ENCODE results near the gene GLIPR1.
"Not testable (repeated sequence)": the region's sequence is repeated elsewhere in the genome, so short reads cannot be mapped to it uniquely, and the experiment has no call there.

Gene GLIPR1

DNA sequence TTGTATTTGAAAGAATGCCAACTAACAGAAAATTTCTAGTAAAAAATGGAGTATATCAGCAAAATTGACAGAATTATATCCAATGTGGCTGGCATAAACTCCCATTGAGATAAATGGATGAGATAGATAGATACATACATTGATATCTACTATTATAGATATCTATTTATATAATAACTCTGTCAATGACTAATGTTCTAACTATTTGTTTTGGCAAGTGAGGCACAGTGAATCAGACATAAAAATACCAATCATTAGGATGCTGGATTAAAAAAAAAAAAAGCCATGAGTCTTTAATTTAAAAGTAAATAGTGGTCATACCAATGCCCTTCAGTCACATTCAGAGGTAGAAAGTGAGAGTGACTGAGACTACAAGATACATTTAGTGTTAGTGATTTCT, 33.7 kb upstream of the GLIPR1 start:
- TF ChIP-seq POU2F2 (IDR thresholded peaks at IDR 0.05; ENCODE audit: low read depth, low read length) (no peak), POLR2AphosphoS5 (IDR thresholded peaks at IDR 0.05; ENCODE audit: low read depth, low read length) (no peak), POLR2A (IDR thresholded peaks at IDR 0.05; ENCODE audit: low read depth, low read length) (no peak), TAF1 (IDR thresholded peaks at IDR 0.05; ENCODE audit: low read depth, low read length) (no peak)
- FAIRE-seq: no peak
- DNase-seq (ENCODE audit: insufficient read length, low spot score): no peak

DNA sequence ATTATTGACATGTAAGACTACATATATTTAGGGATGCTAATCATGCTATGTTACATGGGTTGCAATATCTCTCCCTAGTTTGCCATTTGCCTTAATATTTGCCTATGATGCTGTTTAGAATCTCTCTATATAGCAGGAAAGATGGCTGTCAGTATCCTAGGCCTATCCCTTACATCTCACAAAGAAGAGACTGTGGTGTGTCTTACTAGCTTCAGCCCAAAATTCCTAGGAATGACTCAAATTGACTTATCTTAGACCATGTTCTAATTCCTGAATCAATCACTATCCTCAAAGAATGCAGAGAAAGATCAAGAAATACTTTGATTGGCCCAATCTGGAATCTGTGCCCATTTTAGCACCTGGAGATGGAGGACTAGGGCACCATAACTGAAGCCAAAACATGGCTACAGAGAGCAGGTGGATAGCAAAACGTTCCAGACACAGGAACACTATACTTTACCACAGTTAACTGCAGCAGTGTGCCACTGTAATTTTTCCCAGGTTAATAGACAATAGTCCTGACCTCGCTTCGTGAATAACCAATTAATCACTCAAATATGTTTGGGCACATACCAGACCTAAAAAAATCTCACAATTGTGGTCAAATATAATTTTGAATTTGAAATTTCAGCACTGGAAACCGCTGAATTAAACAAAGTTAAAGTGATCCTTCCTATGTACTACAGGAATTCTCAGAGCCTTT, 32.7 kb upstream of the GLIPR1 start:
- no peak for FAIRE-seq
- DNase-seq (ENCODE audit: insufficient read length, low spot score): no peak
- TF ChIP-seq TAF1 (IDR thresholded peaks at IDR 0.05; ENCODE audit: low read depth, low read length) (no peak), POLR2A (IDR thresholded peaks at IDR 0.05; ENCODE audit: low read depth, low read length) (no peak), POU2F2 (IDR thresholded peaks at IDR 0.05; ENCODE audit: low read depth, low read length) (no peak), SPI1 (IDR thresholded peaks at IDR 0.05; ENCODE audit: low read depth, low read length) (no peak), POLR2AphosphoS5 (IDR thresholded peaks at IDR 0.05; ENCODE audit: low read depth, low read length) (no peak), PAX5 (IDR thresholded peaks at IDR 0.05; ENCODE audit: insufficient read depth, low read length, severe bottlenecking) (no peak)

DNA sequence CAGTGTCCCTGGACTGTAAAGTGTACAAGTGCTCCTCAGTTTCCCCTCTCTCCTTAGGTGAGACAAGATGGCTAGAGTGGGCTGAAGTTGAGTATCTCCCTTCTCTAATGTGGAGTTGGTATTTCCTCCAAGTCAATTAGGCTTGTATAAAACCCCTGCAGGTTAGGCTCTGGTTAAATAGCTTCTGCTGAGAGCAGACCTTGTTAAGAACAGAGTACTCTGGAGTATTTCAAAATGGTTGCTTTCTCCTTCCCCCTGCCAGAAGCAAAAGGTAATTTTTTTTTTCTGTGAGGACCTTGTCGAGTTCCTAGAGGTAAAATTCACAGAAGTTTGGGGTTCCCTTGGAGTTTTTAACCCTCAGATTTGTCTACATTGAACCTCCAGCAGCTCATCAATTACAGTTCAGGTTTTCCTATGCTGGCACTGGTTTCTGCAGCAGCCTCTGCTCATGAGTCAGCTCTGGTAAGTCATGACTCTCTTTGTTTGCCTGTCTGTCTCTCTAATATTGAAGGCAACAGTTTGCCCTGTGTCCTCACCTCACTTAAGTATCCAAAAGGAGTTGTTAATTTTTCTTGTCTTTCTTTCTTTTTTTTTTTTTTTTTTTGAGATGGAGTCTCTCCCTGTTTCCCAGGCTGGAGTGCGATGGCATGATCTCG, 27.8 kb upstream of the GLIPR1 start:
- FAIRE-seq (no peak), DNase-seq (ENCODE audit: insufficient read length, low spot score) (no peak)
- TF ChIP-seq PAX5 (IDR thresholded peaks at IDR 0.05; ENCODE audit: insufficient read depth, low read length, severe bottlenecking): no peak
- no peak for TF ChIP-seq POLR2A (IDR thresholded peaks at IDR 0.05; ENCODE audit: low read depth, low read length)
- no peak for TF ChIP-seq TAF1 (IDR thresholded peaks at IDR 0.05; ENCODE audit: low read depth, low read length)
- TF ChIP-seq SPI1 (IDR thresholded peaks at IDR 0.05; ENCODE audit: low read depth, low read length): no peak
- TF ChIP-seq POLR2AphosphoS5 (IDR thresholded peaks at IDR 0.05; ENCODE audit: low read depth, low read length): no peak
- no peak for TF ChIP-seq POU2F2 (IDR thresholded peaks at IDR 0.05; ENCODE audit: low read depth, low read length)

DNA sequence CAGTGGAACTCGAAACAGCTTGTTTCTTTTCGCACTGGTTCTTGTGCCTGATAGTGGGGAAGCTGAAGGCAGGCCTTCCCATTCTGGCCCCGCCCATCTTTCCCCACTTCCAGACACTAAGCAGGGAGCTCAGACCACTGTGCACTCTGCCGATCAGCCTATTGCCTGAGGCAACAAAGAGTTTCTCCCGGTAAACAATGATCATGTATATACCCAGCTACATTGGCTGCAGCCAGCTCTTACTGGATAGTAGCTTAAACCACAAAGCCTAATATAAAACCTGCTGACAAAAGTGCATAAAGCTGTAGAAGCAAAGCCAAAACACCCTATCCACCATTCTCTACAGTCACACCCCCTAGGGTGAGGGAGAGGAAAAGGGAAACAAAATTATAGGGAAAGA, 24.7 kb upstream of the GLIPR1 start:
- FAIRE-seq (no peak), DNase-seq (ENCODE audit: insufficient read length, low spot score) (no peak)
- TF ChIP-seq POLR2AphosphoS5 (IDR thresholded peaks at IDR 0.05; ENCODE audit: low read depth, low read length) (no peak), SPI1 (IDR thresholded peaks at IDR 0.05; ENCODE audit: low read depth, low read length) (no peak), POLR2A (IDR thresholded peaks at IDR 0.05; ENCODE audit: low read depth, low read length) (no peak), PAX5 (IDR thresholded peaks at IDR 0.05; ENCODE audit: insufficient read depth, low read length, severe bottlenecking) (no peak), POU2F2 (IDR thresholded peaks at IDR 0.05; ENCODE audit: low read depth, low read length) (no peak), TAF1 (IDR thresholded peaks at IDR 0.05; ENCODE audit: low read depth, low read length) (no peak)

DNA sequence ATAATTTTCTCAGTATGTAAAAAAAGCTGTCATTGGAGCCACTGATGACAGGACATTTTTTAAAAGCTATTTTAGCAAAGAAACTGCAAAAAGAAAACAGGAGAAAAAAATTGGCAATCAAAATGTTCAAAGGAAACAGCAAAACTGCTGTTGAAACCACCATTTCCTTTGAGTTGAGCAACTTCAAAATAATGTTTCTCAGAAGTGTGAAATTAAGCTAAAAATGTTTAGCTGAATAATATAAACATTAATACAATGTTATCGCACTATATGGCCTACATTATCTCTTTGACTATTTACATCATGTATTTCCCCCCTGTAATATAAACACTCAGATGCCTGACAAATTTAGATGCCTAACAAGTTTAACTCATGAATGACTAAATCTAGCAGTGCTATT, 23.4 kb upstream of the GLIPR1 start:
- no peak for TF ChIP-seq PAX5 (IDR thresholded peaks at IDR 0.05; ENCODE audit: insufficient read depth, low read length, severe bottlenecking)
- TF ChIP-seq SPI1 (IDR thresholded peaks at IDR 0.05; ENCODE audit: low read depth, low read length): no peak
- no peak for TF ChIP-seq POLR2AphosphoS5 (IDR thresholded peaks at IDR 0.05; ENCODE audit: low read depth, low read length)
- no peak for TF ChIP-seq POU2F2 (IDR thresholded peaks at IDR 0.05; ENCODE audit: low read depth, low read length)
- no peak for TF ChIP-seq POLR2A (IDR thresholded peaks at IDR 0.05; ENCODE audit: low read depth, low read length)
- TF ChIP-seq TAF1 (IDR thresholded peaks at IDR 0.05; ENCODE audit: low read depth, low read length): no peak
- FAIRE-seq (no peak), DNase-seq (ENCODE audit: insufficient read length, low spot score) (no peak)

DNA sequence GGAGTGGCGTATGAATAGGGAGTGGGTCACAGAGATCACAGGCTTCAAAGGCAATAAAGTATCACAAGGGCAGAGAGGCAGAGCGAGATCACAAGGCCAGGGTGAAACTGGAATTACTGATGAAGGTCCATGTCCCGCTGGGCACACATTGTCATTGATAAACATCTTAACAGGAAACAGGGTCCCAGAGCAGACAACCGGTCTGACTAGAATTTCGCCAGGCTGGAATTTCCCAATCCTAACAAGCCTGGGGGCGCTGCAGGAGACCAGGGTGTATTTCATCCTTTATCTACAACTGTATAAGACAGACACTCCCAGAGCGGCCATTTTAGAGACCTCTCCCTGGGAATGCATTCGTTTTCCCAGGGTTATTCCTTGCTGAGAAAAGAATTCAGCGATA, 22.7 kb upstream of the GLIPR1 start:
- not testable (repeated sequence) for DNase-seq (ENCODE audit: insufficient read length, low spot score); FAIRE-seq

DNA sequence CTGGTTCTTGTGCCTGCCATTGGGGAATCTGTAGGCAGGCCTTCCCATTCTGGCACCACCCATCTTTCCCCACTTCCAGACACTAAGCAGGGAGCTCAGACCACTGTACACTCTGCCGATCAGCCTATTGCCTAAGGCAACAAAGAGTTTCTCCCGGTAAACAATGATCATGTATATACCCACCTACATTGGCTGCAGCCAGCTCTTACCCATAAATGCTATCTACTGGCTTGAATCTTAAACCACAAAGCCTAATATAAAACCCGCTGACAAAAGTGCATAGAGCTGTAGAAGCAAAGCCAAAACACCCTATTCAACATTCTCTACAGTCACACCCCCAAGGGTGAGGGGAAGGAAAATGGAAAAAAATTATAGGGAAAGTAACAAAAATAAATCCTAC, 20.8 kb upstream of the GLIPR1 start:
- TF ChIP-seq TAF1 (IDR thresholded peaks at IDR 0.05; ENCODE audit: low read depth, low read length) (no peak), POLR2AphosphoS5 (IDR thresholded peaks at IDR 0.05; ENCODE audit: low read depth, low read length) (no peak), PAX5 (IDR thresholded peaks at IDR 0.05; ENCODE audit: insufficient read depth, low read length, severe bottlenecking) (no peak)
- DNase-seq (ENCODE audit: insufficient read length, low spot score) (no peak), FAIRE-seq (no peak)

DNA sequence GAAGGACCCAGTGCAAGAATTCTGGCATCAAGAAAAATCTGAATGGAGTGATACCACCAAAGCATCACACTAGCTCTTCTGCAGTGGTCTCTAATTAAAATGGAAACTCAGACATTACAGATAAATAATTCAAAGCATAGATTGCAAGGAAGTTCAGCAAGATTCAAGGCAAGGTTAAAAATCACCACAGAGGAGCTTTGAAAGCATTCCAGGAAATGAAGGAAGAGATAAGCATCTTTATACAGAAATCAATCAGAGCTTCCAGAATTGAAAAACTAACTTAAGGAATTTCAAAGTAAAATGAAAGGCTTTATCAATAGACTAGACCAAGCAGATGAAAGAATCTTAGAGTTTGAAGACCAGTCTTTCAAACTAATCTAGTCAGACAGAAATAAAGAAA, 20.4 kb upstream of the GLIPR1 start:
- FAIRE-seq (no peak), DNase-seq (ENCODE audit: insufficient read length, low spot score) (no peak)
- TF ChIP-seq POU2F2 (IDR thresholded peaks at IDR 0.05; ENCODE audit: low read depth, low read length) (no peak), POLR2A (IDR thresholded peaks at IDR 0.05; ENCODE audit: low read depth, low read length) (no peak), PAX5 (IDR thresholded peaks at IDR 0.05; ENCODE audit: insufficient read depth, low read length, severe bottlenecking) (no peak), TAF1 (IDR thresholded peaks at IDR 0.05; ENCODE audit: low read depth, low read length) (no peak), POLR2AphosphoS5 (IDR thresholded peaks at IDR 0.05; ENCODE audit: low read depth, low read length) (no peak), SPI1 (IDR thresholded peaks at IDR 0.05; ENCODE audit: low read depth, low read length) (no peak)

DNA sequence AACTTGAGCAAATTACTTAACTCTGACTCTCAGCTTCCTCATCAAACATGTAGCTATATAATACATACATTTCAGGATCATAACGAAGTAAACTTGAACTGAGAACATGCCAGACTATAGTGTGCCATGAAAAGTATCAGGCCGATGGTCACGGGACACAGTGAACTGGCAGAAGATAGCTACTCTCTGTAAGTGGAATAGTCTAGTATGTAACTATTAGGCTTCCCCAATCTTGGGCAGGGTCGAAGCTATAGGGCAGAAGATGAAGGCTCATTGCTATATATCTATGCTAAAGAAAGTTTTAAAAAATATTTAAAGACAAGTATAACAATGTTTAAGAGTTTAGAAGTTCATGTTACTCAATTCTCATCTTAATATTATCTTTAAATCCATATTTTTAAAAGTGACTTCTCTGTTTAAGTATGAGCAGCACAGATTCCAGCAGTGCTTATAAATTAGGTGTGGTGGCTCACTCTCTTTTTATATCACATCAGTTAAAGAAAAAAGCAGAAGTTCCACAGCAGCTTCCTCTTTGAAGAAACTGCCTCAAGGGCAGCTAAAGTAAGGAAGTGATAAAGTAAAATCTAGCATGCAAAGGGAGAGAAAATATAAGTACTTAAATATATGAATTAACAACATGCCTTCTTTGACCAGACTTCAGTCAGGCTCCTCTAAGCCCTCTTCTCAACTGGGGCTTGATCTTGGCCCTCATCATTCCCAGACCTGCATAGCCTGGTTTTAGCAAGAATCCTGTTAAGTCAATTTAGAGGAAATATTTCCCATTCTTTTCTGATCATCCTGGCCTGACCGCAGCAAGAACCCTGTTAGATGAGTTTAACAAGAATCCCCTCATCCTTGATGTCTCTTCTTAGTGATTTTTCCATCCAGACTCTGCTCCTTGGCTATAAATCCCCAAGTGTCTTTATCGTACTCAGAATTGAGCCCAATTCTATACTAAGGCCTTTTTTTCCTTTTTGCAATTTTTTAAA, 8.4 kb upstream of the GLIPR1 start:
- DNase-seq (ENCODE audit: insufficient read length, low spot score) (no peak), FAIRE-seq (no peak)
- TF ChIP-seq POLR2A (IDR thresholded peaks at IDR 0.05; ENCODE audit: low read depth, low read length) (no peak), TAF1 (IDR thresholded peaks at IDR 0.05; ENCODE audit: low read depth, low read length) (no peak), POU2F2 (IDR thresholded peaks at IDR 0.05; ENCODE audit: low read depth, low read length) (no peak), SPI1 (IDR thresholded peaks at IDR 0.05; ENCODE audit: low read depth, low read length) (peak; percentile 61)
